IMR-90 (cell line): ENCODE results near the gene RAB37. TPM values are rescaled to one million over a fixed set of nuclear protein-coding genes. Genes with fewer than 3 reads are reported as not detected.

ENCODE experiments used
- ATAC-seq: fragments of 200-7000 bp; cut with Tn5 transposase; 2 replicates; pipeline ENCODE4 v1.9.1; 2020; ENCODE audit warnings: low read depth, mild to moderate bottlenecking, moderate library complexity
- BruUV-seq: library from RNA; stranded (reverse); fragments of 400-500 nt; replicated peaks from 2 replicates; lab custom pipeline; 2021; lab: Mats Ljungman, UMichigan
- CTCF ChIA-PET: fragments of 300-600 bp; formaldehyde crosslinking; extraction: SDS; loops from one replicate; lab custom pipeline; 2021; ENCODE audit warnings: antibody characterized with exemption; lab: Yijun Ruan, JAX
- POLR2A ChIA-PET: fragments of 300-600 bp; sonication (Branson Sonifier 250); formaldehyde crosslinking; loops from one replicate; lab custom pipeline; 2022; ENCODE audit warnings: antibody characterized with exemption; ENCODE audit not compliant: unreplicated experiment; lab: Charles Lee
- DNase-seq: peaks from one replicate; pipeline ENCODE4 v3.0.0; 2013
- H2AFZ ChIP-seq: replicated peaks from 2 replicates; pipeline ENCODE3; 2013; ENCODE audit warnings: low read length, mild to moderate bottlenecking; ENCODE audit not compliant: poor library complexity
- H2AK5ac ChIP-seq: 2 replicates; pipeline ENCODE4 v1.6.1; 2013; ENCODE audit warnings: low read depth, low read length, inconsistent platforms
- H2AK9ac ChIP-seq: replicated peaks from 2 replicates; pipeline ENCODE3; 2013; ENCODE audit warnings: mild to moderate bottlenecking, low read depth, low read length, moderate library complexity; ENCODE audit not compliant: poor library complexity
- H2BK120ac ChIP-seq: 2 replicates; pipeline ENCODE4 v1.6.1; 2013; ENCODE audit warnings: low read depth, low read length, inconsistent platforms
- H2BK15ac ChIP-seq: 3 replicates; pipeline ENCODE4 v1.6.1; 2013; ENCODE audit warnings: low read depth, low read length, inconsistent platforms
- H2BK20ac ChIP-seq: 2 replicates; pipeline ENCODE4 v1.6.1; 2013; ENCODE audit warnings: low read depth, mild to moderate bottlenecking, inconsistent platforms, low read length, moderate library complexity
- H2BK5ac ChIP-seq: 2 replicates; pipeline ENCODE4 v1.6.1; 2013; ENCODE audit warnings: mild to moderate bottlenecking, low read depth, low read length, inconsistent platforms; ENCODE audit not compliant: poor library complexity, severe bottlenecking
- H3K14ac ChIP-seq: replicated peaks from 2 replicates; pipeline ENCODE4 v1.6.1; 2013; ENCODE audit warnings: low read depth, low read length, inconsistent platforms
- H3K18ac ChIP-seq: 2 replicates; pipeline ENCODE4 v1.6.1; 2013; ENCODE audit warnings: low read depth, low read length, control low read depth
- H3K23ac ChIP-seq: 2 replicates; pipeline ENCODE4 v1.6.1; 2013; ENCODE audit warnings: low read depth, low read length, inconsistent platforms
- H3K27ac ChIP-seq: 2 replicates; pipeline ENCODE4 v1.5.1; 2013; ENCODE audit warnings: mild to moderate bottlenecking, control low read depth, low read length; ENCODE audit not compliant: insufficient read depth
- H3K27me3 ChIP-seq: 2 replicates; pipeline ENCODE4 v1.6.1; 2013; ENCODE audit warnings: low read length; ENCODE audit not compliant: control insufficient read depth, insufficient read depth
- H3K36me3 ChIP-seq: 2 replicates; pipeline ENCODE4 v1.6.1; 2013; ENCODE audit warnings: low read length, mixed read lengths; ENCODE audit not compliant: control insufficient read depth, insufficient read depth
- H3K4ac ChIP-seq: 2 replicates; pipeline ENCODE4 v1.6.1; 2013; ENCODE audit warnings: low read depth, low read length, inconsistent platforms
- H3K4me1 ChIP-seq: 2 replicates; pipeline ENCODE4 v1.6.1; 2013; ENCODE audit warnings: low read length, mixed read lengths; ENCODE audit not compliant: control insufficient read depth, insufficient read depth
- H3K4me2 ChIP-seq: 2 replicates; pipeline ENCODE4 v1.6.1; 2013; ENCODE audit warnings: low read depth, mild to moderate bottlenecking, control low read depth, low read length, moderate library complexity
- H3K4me3 ChIP-seq: 2 replicates; pipeline ENCODE4 v1.5.1; 2013; ENCODE audit warnings: low read depth, mild to moderate bottlenecking, control low read depth, low read length, moderate library complexity; ENCODE audit not compliant: insufficient read depth
- H3K56ac ChIP-seq: 2 replicates; pipeline ENCODE4 v1.6.1; 2013; ENCODE audit warnings: low read length, inconsistent platforms; ENCODE audit not compliant: insufficient read depth; ENCODE audit errors: extremely low read depth
- H3K79me1 ChIP-seq, 2 experiments: 2 replicates each; pipeline ENCODE4 v1.6.1; 2013; ENCODE audit warnings: low read length in 2 of 2, inconsistent platforms in 1 of 2, low read depth in 1 of 2
- H3K9ac ChIP-seq: 2 replicates; pipeline ENCODE4 v1.6.1; 2013; ENCODE audit warnings: low read depth, low read length, control low read depth
- H3K9me1 ChIP-seq: 2 replicates; pipeline ENCODE4 v1.6.1; 2013; ENCODE audit warnings: low read length, inconsistent platforms; ENCODE audit not compliant: insufficient read depth
- H3K9me3 ChIP-seq: 2 replicates; pipeline ENCODE4 v1.6.1; 2013; ENCODE audit warnings: low read length; ENCODE audit not compliant: control insufficient read depth, insufficient read depth
- H4K20me1 ChIP-seq: 2 replicates; pipeline ENCODE4 v1.6.1; 2013; ENCODE audit warnings: low read length, inconsistent platforms; ENCODE audit not compliant: insufficient read depth
- H4K5ac ChIP-seq: 2 replicates; pipeline ENCODE4 v1.6.1; 2013; ENCODE audit warnings: mild to moderate bottlenecking, low read depth, low read length, control low read depth
- H4K8ac ChIP-seq, 2 experiments: 2 replicates each; pipeline ENCODE4 v1.6.1; 2013; ENCODE audit warnings: low read depth in 2 of 2, low read length in 2 of 2, control low read depth in 1 of 2, inconsistent platforms in 1 of 2
- H4K91ac ChIP-seq: 2 replicates; pipeline ENCODE4 v1.6.1; 2013; ENCODE audit warnings: low read depth, low read length, inconsistent platforms; ENCODE audit not compliant: insufficient read depth
- MAZ ChIP-seq: IDR thresholded peaks from 2 replicates; pipeline ENCODE4 v1.6.1; 2012; ENCODE audit warnings: low read depth, mild to moderate bottlenecking, low read length, improper control_type of control experiment, moderate library complexity, borderline replicate concordance
- MXI1 ChIP-seq: IDR thresholded peaks from 2 replicates; pipeline ENCODE4 v1.6.1; 2012; ENCODE audit warnings: low read depth, mild to moderate bottlenecking, low read length, moderate library complexity, borderline replicate concordance
- NFE2L2 ChIP-seq: fragments of 150-350 bp; IDR thresholded peaks from 2 replicates; pipeline ENCODE4 v1.6.1; 2016; ENCODE audit warnings: low read depth, mild to moderate bottlenecking, low read length
- POLR2A ChIP-seq: IDR thresholded peaks from 2 replicates; pipeline ENCODE4 v1.6.1; 2012; ENCODE audit warnings: mild to moderate bottlenecking, low read depth, low read length
- RAD21 ChIP-seq: IDR thresholded peaks from 2 replicates; pipeline ENCODE4 v1.6.1; 2012; ENCODE audit warnings: low read length, improper control_type of control experiment
- RCOR1 ChIP-seq: IDR thresholded peaks from 2 replicates; pipeline ENCODE4 v1.6.1; 2012; ENCODE audit warnings: mild to moderate bottlenecking, low read length, improper control_type of control experiment; ENCODE audit not compliant: insufficient replicate concordance
- SMC3 ChIP-seq: fragments of 150-350 bp; IDR thresholded peaks from 2 replicates; pipeline ENCODE4 v1.6.1; 2016; ENCODE audit warnings: low read depth, mild to moderate bottlenecking, antibody characterized with exemption, low read length, moderate library complexity
- WGBS, 2 experiments: methylation state at CpG; one replicate each; pipeline versions ENCODE4 v1.1.5 to v1.1.7; 2013; ENCODE audit warnings: missing lambda C conversion rate in 2 of 2; ENCODE audit not compliant: insufficient read length in 1 of 2; ENCODE audit errors: extremely low coverage in 2 of 2; 5-methylcytosine and 5-hydroxymethylcytosine counted together
- dilution Hi-C: fragments of 300-500 bp; cut with HindIII; formaldehyde crosslinking; loops from one replicate; pipeline ENCODE4 v1.14.3; 2018; ENCODE audit warnings: low sequenced_read_pairs; ENCODE audit not compliant: unreplicated experiment
- in situ Hi-C: fragments of 300-500 bp; cut with MboI; formaldehyde crosslinking; loops from 3 replicates; pipeline ENCODE4 v1.14.3; 2019; ENCODE audit warnings: low sequenced_read_pairs, inconsistent platforms, mixed read lengths
- intact Hi-C: fragments of 100-400 bp; cut with micrococcal nuclease; formaldehyde crosslinking; loops from 2 replicates; pipeline ENCODE4 v1.10.0; 2022
- polyA plus RNA-seq, 3 experiments: library from polyadenylated mRNA; depleted of rRNA; stranded (reverse); fragments of >200 nt; gene quantifications; 2 replicates each; pipeline ENCODE4 v1.2.3, GENCODE V29; 2012; ENCODE audit warnings: low replicate concordance in 1 of 3
- total RNA-seq: library from RNA; depleted of rRNA; stranded (reverse); fragments of >200 nt; gene quantifications from 2 replicates; pipeline ENCODE4 v1.2.3, GENCODE V29; 2012
- TF ChIP-seq, protein P1 (sequence below): fragments of 150-350 bp; IDR thresholded peaks from 2 replicates; pipeline ENCODE4 v1.6.1; 2016; ENCODE audit warnings: low read depth, mild to moderate bottlenecking, low read length, moderate library complexity, borderline replicate concordance
- TF ChIP-seq, protein P2 (sequence below): fragments of 150-350 bp; IDR thresholded peaks from 2 replicates; pipeline ENCODE4 v1.6.1; 2017; ENCODE audit warnings: mild to moderate bottlenecking, antibody characterized with exemption, low read length, low read depth
- TF ChIP-seq, protein P3 (sequence below): conservative IDR thresholded peaks from 2 replicates; pipeline ENCODE4 v1.5.1; 2012; ENCODE audit warnings: mild to moderate bottlenecking, low read depth, low read length, improper control_type of control experiment

The RAB37 gene
- total and polyA plus RNA-seq, 2 of the 4 experiments (the other 2 are of a cell fraction) = 0.19 TPM; not detected in 1

DNA sequence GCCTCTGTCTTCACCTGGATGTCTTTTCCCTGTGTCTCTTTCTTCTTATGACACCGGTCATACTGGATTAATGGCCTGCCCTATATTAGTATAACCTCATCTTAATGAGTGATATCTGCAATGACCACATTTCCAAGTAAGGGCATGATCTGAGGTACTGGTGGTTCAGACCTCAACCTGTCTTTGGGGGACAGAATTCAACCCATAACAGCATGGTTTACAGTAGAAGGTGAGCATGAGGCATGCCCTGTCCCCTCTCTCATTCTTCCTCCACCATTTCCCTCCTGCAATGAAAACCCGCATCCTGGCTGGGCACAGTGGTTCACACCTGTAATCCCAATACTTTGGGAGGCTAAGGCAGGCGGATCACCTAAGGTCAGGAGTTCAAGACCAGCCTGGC is 2.8 kb upstream of the RAB37 start:
- intact Hi-C loops = no loop called here
- Histone ChIP-seq H3K56ac (no peak overlapping the region), H4K20me1 (no peaks in the 10 kb centered on the region), H4K8ac (no peak overlapping the region), H3K4me2 (no peak overlapping the region), H3K18ac (no peak overlapping the region), H2BK5ac (no peak overlapping the region), H3K9me1 (0 out of 2 replicates have a peak, but pooled peaks cover 3% of the 10 kb centered on the region), H3K4me1 (peaks cover 4% of the 10 kb centered on the region; the same call in 1 of the 2 replicates), H2AFZ (no peak overlapping the region), H3K79me1 (no peaks in the 10 kb centered on the region), H2BK120ac (no peak overlapping the region), H2BK20ac (no peak overlapping the region), H3K36me3 (no peaks in the 10 kb centered on the region), H4K5ac (no peak overlapping the region), H4K91ac (no peak overlapping the region), H3K4me3 (no peak overlapping the region), H3K27me3 (peaks cover 43% of the 10 kb centered on the region), H2AK9ac (no peak overlapping the region), H2AK5ac (no peak overlapping the region), H3K4ac (no peak overlapping the region), H3K27ac (no peak overlapping the region), H3K9ac (no peak overlapping the region), H3K23ac (no peak overlapping the region), H3K9me3 (no peaks in the 10 kb centered on the region), H2BK15ac (no peak overlapping the region), H3K14ac (no peak overlapping the region)
- WGBS, 2 experiments = no CpG with 5 or more reads among the region's 3 CpGs
- no TSS peak for BruUV-seq
- in situ Hi-C loops = no loop called here
- POLR2A ChIA-PET = no interaction called here
- DNase-seq (no peak), ATAC-seq (no peak)
- CTCF ChIA-PET = no interaction called here
- TF ChIP-seq RCOR1 = no peak
- TF ChIP-seq RAD21 = no peak
- no peak for TF ChIP-seq SMC3
- no peak for TF ChIP-seq POLR2A
- TF ChIP-seq, protein P1, sequence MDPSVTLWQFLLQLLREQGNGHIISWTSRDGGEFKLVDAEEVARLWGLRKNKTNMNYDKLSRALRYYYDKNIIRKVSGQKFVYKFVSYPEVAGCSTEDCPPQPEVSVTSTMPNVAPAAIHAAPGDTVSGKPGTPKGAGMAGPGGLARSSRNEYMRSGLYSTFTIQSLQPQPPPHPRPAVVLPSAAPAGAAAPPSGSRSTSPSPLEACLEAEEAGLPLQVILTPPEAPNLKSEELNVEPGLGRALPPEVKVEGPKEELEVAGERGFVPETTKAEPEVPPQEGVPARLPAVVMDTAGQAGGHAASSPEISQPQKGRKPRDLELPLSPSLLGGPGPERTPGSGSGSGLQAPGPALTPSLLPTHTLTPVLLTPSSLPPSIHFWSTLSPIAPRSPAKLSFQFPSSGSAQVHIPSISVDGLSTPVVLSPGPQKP = no peak
- TF ChIP-seq MAZ = no peak
- TF ChIP-seq, protein P2, sequence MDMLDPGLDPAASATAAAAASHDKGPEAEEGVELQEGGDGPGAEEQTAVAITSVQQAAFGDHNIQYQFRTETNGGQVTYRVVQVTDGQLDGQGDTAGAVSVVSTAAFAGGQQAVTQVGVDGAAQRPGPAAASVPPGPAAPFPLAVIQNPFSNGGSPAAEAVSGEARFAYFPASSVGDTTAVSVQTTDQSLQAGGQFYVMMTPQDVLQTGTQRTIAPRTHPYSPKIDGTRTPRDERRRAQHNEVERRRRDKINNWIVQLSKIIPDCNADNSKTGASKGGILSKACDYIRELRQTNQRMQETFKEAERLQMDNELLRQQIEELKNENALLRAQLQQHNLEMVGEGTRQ = no peak
- TF ChIP-seq NFE2L2 = no peak
- TF ChIP-seq, protein P3, sequence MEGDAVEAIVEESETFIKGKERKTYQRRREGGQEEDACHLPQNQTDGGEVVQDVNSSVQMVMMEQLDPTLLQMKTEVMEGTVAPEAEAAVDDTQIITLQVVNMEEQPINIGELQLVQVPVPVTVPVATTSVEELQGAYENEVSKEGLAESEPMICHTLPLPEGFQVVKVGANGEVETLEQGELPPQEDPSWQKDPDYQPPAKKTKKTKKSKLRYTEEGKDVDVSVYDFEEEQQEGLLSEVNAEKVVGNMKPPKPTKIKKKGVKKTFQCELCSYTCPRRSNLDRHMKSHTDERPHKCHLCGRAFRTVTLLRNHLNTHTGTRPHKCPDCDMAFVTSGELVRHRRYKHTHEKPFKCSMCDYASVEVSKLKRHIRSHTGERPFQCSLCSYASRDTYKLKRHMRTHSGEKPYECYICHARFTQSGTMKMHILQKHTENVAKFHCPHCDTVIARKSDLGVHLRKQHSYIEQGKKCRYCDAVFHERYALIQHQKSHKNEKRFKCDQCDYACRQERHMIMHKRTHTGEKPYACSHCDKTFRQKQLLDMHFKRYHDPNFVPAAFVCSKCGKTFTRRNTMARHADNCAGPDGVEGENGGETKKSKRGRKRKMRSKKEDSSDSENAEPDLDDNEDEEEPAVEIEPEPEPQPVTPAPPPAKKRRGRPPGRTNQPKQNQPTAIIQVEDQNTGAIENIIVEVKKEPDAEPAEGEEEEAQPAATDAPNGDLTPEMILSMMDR = no peak
- TF ChIP-seq MXI1 = no peak
- dilution Hi-C loops = no loop called here
